Inferior parietal cortex (tissue), 1 donor: ENCODE results near the gene MIB1.

ENCODE experiments used
- DNase-seq: peaks from one replicate; pipeline ENCODE4 v3.0.0-alpha.2; 2016; ENCODE audit errors: extremely low spot score

The MIB1 gene

GRCh38 chr18:21815101-21815500, 74.5 kb downstream of the MIB1 start:
- no peak for DNase-seq

- peak; percentile 40 for DNase-seq
Observed at GRCh38 chr18:21820033-21820810, 79.6 kb downstream of the MIB1 start.

- DNase-seq: no peak
Observed at GRCh38 chr18:21820811-21821143, 80.2 kb downstream of the MIB1 start.

GRCh38 chr18:21823848-21824247, 83.3 kb downstream of the MIB1 start:
- DNase-seq: no peak

GRCh38 chr18:21826196-21826595, 85.6 kb downstream of the MIB1 start:
- no peak for DNase-seq

- no peak for DNase-seq
Observed at GRCh38 chr18:21826641-21827302, 86.2 kb downstream of the MIB1 start.

GRCh38 chr18:21830532-21830931, 89.9 kb downstream of the MIB1 start:
- no peak for DNase-seq

- peak; percentile 71 for DNase-seq
Observed at GRCh38 chr18:21831413-21831831, 90.8 kb downstream of the MIB1 start.

GRCh38 chr18:21833604-21834298, 93.2 kb downstream of the MIB1 start:
- DNase-seq: no peak

GRCh38 chr18:21834299-21834660, 93.7 kb downstream of the MIB1 start:
- DNase-seq: no peak

- DNase-seq: no peak
Observed at GRCh38 chr18:21841570-21841969, 101.0 kb downstream of the MIB1 start.

- no peak for DNase-seq
Observed at GRCh38 chr18:21843341-21843740, 102.7 kb downstream of the MIB1 start.

- peak; percentile 53 for DNase-seq
Observed at GRCh38 chr18:21851327-21851961, 110.9 kb downstream of the MIB1 start.

GRCh38 chr18:21853016-21853415, 112.4 kb downstream of the MIB1 start:
- DNase-seq: no peak

- no peak for DNase-seq
Observed at GRCh38 chr18:21853775-21854552, 113.4 kb downstream of the MIB1 start.

- no peak for DNase-seq
Observed at GRCh38 chr18:21855432-21855831, 114.8 kb downstream of the MIB1 start.

GRCh38 chr18:21857871-21858270, 117.3 kb downstream of the MIB1 start:
- no peak for DNase-seq

- no peak for DNase-seq
Observed at GRCh38 chr18:21858544-21858943, 118.0 kb downstream of the MIB1 start.

GRCh38 chr18:21864386-21864785, 123.8 kb downstream of the MIB1 start:
- DNase-seq: no peak

GRCh38 chr18:21865043-21865442, 124.5 kb downstream of the MIB1 start:
- DNase-seq: no peak

- DNase-seq: no peak
Observed at GRCh38 chr18:21868770-21869169, 128.2 kb downstream of the MIB1 start.

- no peak for DNase-seq
Observed at GRCh38 chr18:21889570-21889969, 149.0 kb downstream of the MIB1 start.
